OCI-LY3 (cell line): ENCODE results near the gene PEX16.

Source experiments
- H2AFZ ChIP-seq: fragments of 200-600, 300-600 bp; shearing (Covaris generic); 2 replicates; pipeline ENCODE4 v1.6.0; 2014; ENCODE audit warnings: antibody characterized with exemption, low read depth, low read length
- H3K27ac ChIP-seq: fragments of 200-600, 300-600 bp; sonication (generic); 2 replicates; pipeline ENCODE4 v1.5.1; 2014; ENCODE audit warnings: mild to moderate bottlenecking, low read length, moderate library complexity, mixed read lengths
- H3K27me3 ChIP-seq: fragments of 200-600, 300-600 bp; sonication (generic); 2 replicates; pipeline ENCODE4 v1.6.1; 2014; ENCODE audit warnings: low read depth, low read length, mixed read lengths
- H3K36me3 ChIP-seq: fragments of 200-600, 300-600 bp; sonication (generic); replicated peaks from 2 replicates; pipeline ENCODE3; 2014; ENCODE audit warnings: low read depth, low read length, mixed read lengths
- H3K4me1 ChIP-seq: fragments of 300-600, 200-600 bp; sonication (generic); 2 replicates; pipeline ENCODE4 v1.6.1; 2014; ENCODE audit warnings: low read length, mixed read lengths
- H3K4me2 ChIP-seq: fragments of 200-600, 300-600 bp; sonication (generic); 2 replicates; pipeline ENCODE4 v1.6.1; 2014; ENCODE audit warnings: low read length, mixed read lengths
- H3K4me3 ChIP-seq: fragments of 300-600, 200-600 bp; sonication (generic); 2 replicates; pipeline ENCODE4 v1.5.1; 2014; ENCODE audit warnings: antibody characterized with exemption, mild to moderate bottlenecking, low read length, moderate library complexity
- H3K79me2 ChIP-seq: fragments of 300-600, 200-600 bp; shearing (Covaris generic); 2 replicates; pipeline ENCODE4 v1.6.1; 2014; ENCODE audit warnings: mild to moderate bottlenecking, low read length, mixed read lengths
- H3K9ac ChIP-seq: fragments of 300-600, 200-600 bp; shearing (Covaris generic); 2 replicates; pipeline ENCODE4 v1.6.0; 2014; ENCODE audit warnings: mild to moderate bottlenecking, low read length, moderate library complexity
- H3K9me3 ChIP-seq: fragments of 200-600, 300-600 bp; shearing (Covaris generic); 2 replicates; pipeline ENCODE4 v1.6.1; 2014; ENCODE audit warnings: low read length, mixed read lengths; ENCODE audit not compliant: insufficient read depth
- H4K20me1 ChIP-seq: fragments of 200-600, 300-600 bp; sonication (generic); 2 replicates; pipeline ENCODE4 v1.6.1; 2016; ENCODE audit warnings: low read length, mixed read lengths; ENCODE audit not compliant: insufficient read depth
- CTCF ChIP-seq: fragments of 200-600, 300-600 bp; sonication (generic); IDR thresholded peaks from 2 replicates; pipeline ENCODE4 v1.5.1; 2014; ENCODE audit warnings: antibody characterized with exemption, low read length, low read depth
- EZH2phosphoT487 ChIP-seq: fragments of 200-600 bp; shearing (Covaris generic); IDR thresholded peaks from 2 replicates; pipeline ENCODE4 v1.6.1; 2018; ENCODE audit warnings: antibody characterized with exemption, mixed run types, low read depth

Gene PEX16

GRCh38 chr11:45933846-45934579, 16.3 kb upstream of the PEX16 start:
- peaks cover 29% of the 10 kb centered on the region for H3K36me3 ChIP-seq
- peak overlapping the region; percentile 61 for H3K9ac ChIP-seq
- peaks cover 94% of the 10 kb centered on the region for H3K4me1 ChIP-seq
- no peaks in the 10 kb centered on the region for H3K27me3 ChIP-seq
- peaks cover 2% of the 10 kb centered on the region; the same call in 1 of the 2 replicates for H4K20me1 ChIP-seq
- H3K9me3 ChIP-seq = no peaks in the 10 kb centered on the region
- H2AFZ ChIP-seq = no peak overlapping the region
- H3K79me2 ChIP-seq = peaks cover 30% of the 10 kb centered on the region
- peak overlapping the region; percentile 96 for H3K27ac ChIP-seq
- H3K4me3 ChIP-seq = peak overlapping the region; percentile 79
- H3K4me2 ChIP-seq = peak overlapping the region; percentile 77
- TF ChIP-seq EZH2phosphoT487 = no peak
- TF ChIP-seq CTCF = no peak

- H3K9ac ChIP-seq = peak overlapping the region; percentile 76
- peak overlapping the region; percentile 96 for H3K27ac ChIP-seq
- H3K9me3 ChIP-seq = no peaks in the 10 kb centered on the region
- no peak overlapping the region for H2AFZ ChIP-seq
- H3K4me3 ChIP-seq = peak overlapping the region; percentile 79
- H4K20me1 ChIP-seq = peaks cover 2% of the 10 kb centered on the region; the same call in 1 of the 2 replicates
- TF ChIP-seq CTCF = no peak
- no peak for TF ChIP-seq EZH2phosphoT487
- H3K79me2 ChIP-seq = peaks cover 30% of the 10 kb centered on the region
- H3K27me3 ChIP-seq = no peaks in the 10 kb centered on the region
- peaks cover 89% of the 10 kb centered on the region for H3K4me1 ChIP-seq
- H3K36me3 ChIP-seq = peaks cover 29% of the 10 kb centered on the region
- H3K4me2 ChIP-seq = peak overlapping the region; percentile 77
Observed at GRCh38 chr11:45933131-45933831, 15.6 kb upstream of the PEX16 start.

GRCh38 chr11:45932217-45932616, 14.5 kb upstream of the PEX16 start:
- Histone ChIP-seq H3K27ac (peak overlapping the region; percentile 96), H3K79me2 (peaks cover 30% of the 10 kb centered on the region), H3K27me3 (no peaks in the 10 kb centered on the region), H3K36me3 (peaks cover 23% of the 10 kb centered on the region), H3K9me3 (no peaks in the 10 kb centered on the region), H4K20me1 (peaks cover 2% of the 10 kb centered on the region; the same call in 1 of the 2 replicates), H2AFZ (no peak overlapping the region), H3K9ac (peak overlapping the region; percentile 76), H3K4me1 (peaks cover 81% of the 10 kb centered on the region), H3K4me2 (peak overlapping the region; percentile 77), H3K4me3 (peak overlapping the region; percentile 79)
- no peak for TF ChIP-seq CTCF
- TF ChIP-seq EZH2phosphoT487 = no peak

- peak overlapping the region; percentile 79 for H3K4me3 ChIP-seq
- H4K20me1 ChIP-seq = peaks cover 2% of the 10 kb centered on the region; the same call in 1 of the 2 replicates
- no peaks in the 10 kb centered on the region for H3K9me3 ChIP-seq
- peak overlapping the region; percentile 77 for H3K4me2 ChIP-seq
- H3K9ac ChIP-seq = peak overlapping the region; percentile 76
- H3K79me2 ChIP-seq = peaks cover 30% of the 10 kb centered on the region
- no peaks in the 10 kb centered on the region for H3K27me3 ChIP-seq
- TF ChIP-seq EZH2phosphoT487 = no peak
- no peak for TF ChIP-seq CTCF
- H3K4me1 ChIP-seq = peaks cover 76% of the 10 kb centered on the region
- H2AFZ ChIP-seq = no peak overlapping the region
- H3K36me3 ChIP-seq = peaks cover 22% of the 10 kb centered on the region
- H3K27ac ChIP-seq = peak overlapping the region; percentile 96
Observed at GRCh38 chr11:45931739-45932138, 14.1 kb upstream of the PEX16 start.
